Hepatocyte (in vitro differentiated cells): ENCODE results near the gene CACNA1C. TPM values are rescaled to one million over a fixed set of nuclear protein-coding genes. Genes with fewer than 3 reads are reported as not detected.

Experiments
- DNase-seq: peaks from one replicate; pipeline ENCODE4 v3.0.0-alpha.2; 2016; ENCODE audit warnings: low spot score
- H2AFZ ChIP-seq: fragments of 200-600 bp; sonication (generic); 2 replicates; pipeline ENCODE4 v1.6.0; 2016; ENCODE audit warnings: antibody characterized with exemption, mild to moderate bottlenecking
- H3K27ac ChIP-seq: fragments of 200-600 bp; sonication (generic); 2 replicates; pipeline ENCODE4 v1.5.1; 2016; ENCODE audit warnings: mild to moderate bottlenecking
- H3K27me3 ChIP-seq: fragments of 200-600 bp; sonication (generic); 2 replicates; pipeline ENCODE4 v1.6.1; 2016
- H3K36me3 ChIP-seq: fragments of 200-600 bp; sonication (generic); replicated peaks from 2 replicates; pipeline ENCODE4 v1.5.1; 2016; ENCODE audit warnings: low read depth; ENCODE audit not compliant: insufficient read depth
- H3K4me1 ChIP-seq: fragments of 200-600 bp; sonication (generic); 2 replicates; pipeline ENCODE4 v1.5.1; 2016; ENCODE audit warnings: mild to moderate bottlenecking, moderate library complexity; ENCODE audit not compliant: insufficient read depth
- H3K4me2 ChIP-seq: fragments of 200-600 bp; sonication (generic); 2 replicates; pipeline ENCODE4 v1.6.0; 2016
- H3K4me3 ChIP-seq: fragments of 200-600 bp; sonication (generic); 2 replicates; pipeline ENCODE4 v1.5.1; 2016; ENCODE audit warnings: mild to moderate bottlenecking
- H3K79me2 ChIP-seq: fragments of 200-600 bp; sonication (generic); 2 replicates; pipeline ENCODE4 v1.6.0; 2017; ENCODE audit warnings: mild to moderate bottlenecking
- H3K9me2 ChIP-seq: fragments of 200-600 bp; sonication (generic); replicated peaks from 2 replicates; pipeline ENCODE4 v1.6.0; 2017; ENCODE audit warnings: mild to moderate bottlenecking; ENCODE audit not compliant: insufficient read depth
- H3K9me3 ChIP-seq: fragments of 200-600 bp; sonication (generic); 2 replicates; pipeline ENCODE4 v1.5.1; 2016; ENCODE audit warnings: low read depth, mild to moderate bottlenecking
- H4K20me1 ChIP-seq: fragments of 200-600 bp; sonication (generic); 2 replicates; pipeline ENCODE4 v1.6.0; 2016; ENCODE audit warnings: mild to moderate bottlenecking; ENCODE audit not compliant: insufficient read depth, poor library complexity, severe bottlenecking
- CTCF ChIP-seq: fragments of 200-600 bp; sonication (generic); IDR thresholded peaks from 2 replicates; pipeline ENCODE4 v1.5.1; 2016; ENCODE audit warnings: antibody characterized with exemption, mild to moderate bottlenecking; ENCODE audit not compliant: poor library complexity
- EZH2 ChIP-seq: fragments of 200-600 bp; sonication (generic); IDR thresholded peaks from 2 replicates; pipeline ENCODE4 v1.6.1; 2016; ENCODE audit warnings: antibody characterized with exemption, mild to moderate bottlenecking, borderline replicate concordance
- EZH2phosphoT487 ChIP-seq: fragments of 200-600 bp; sonication (generic); IDR thresholded peaks from one replicate; pipeline ENCODE4 v1.6.1; 2018; ENCODE audit warnings: antibody characterized with exemption, mild to moderate bottlenecking, low read depth, moderate library complexity; ENCODE audit not compliant: unreplicated experiment, severe bottlenecking
- WGBS: methylation state at CpG from one replicate; pipeline ENCODE4 v1.1.6; 2016; ENCODE audit warnings: low lambda C conversion rate; ENCODE audit errors: missing lambda C conversion rate; 5-methylcytosine and 5-hydroxymethylcytosine counted together
- polyA plus RNA-seq: library from polyadenylated mRNA; unstranded; fragments of >200 nt; fragmentation: Nextera tagmentation; extraction: Ambion mirVana; gene quantifications from 2 replicates; pipeline ENCODE4 v1.2.1, GENCODE V29; 2016
- total RNA-seq: library from RNA; depleted of rRNA; stranded (reverse); fragments of >200 nt; gene quantifications from 2 replicates; pipeline ENCODE4 v1.2.3, GENCODE V29; 2014

Gene CACNA1C
- total and polyA plus RNA-seq, 2 experiments from 2014 or later, result 3.2 to 4.0 TPM

- H3K27me3 ChIP-seq, result no peaks in the 10 kb centered on the region
- H3K27ac ChIP-seq, result no peak overlapping the region
- no peak for DNase-seq
- H3K4me1 ChIP-seq, result no peaks in the 10 kb centered on the region
- no peaks in the 10 kb centered on the region for H3K36me3 ChIP-seq
- H3K79me2 ChIP-seq, result no peaks in the 10 kb centered on the region
- 92% methylated on average over 10 of the region's 10 CpGs for WGBS
- no peak overlapping the region for H3K4me3 ChIP-seq
- H3K9me3 ChIP-seq, result no peaks in the 10 kb centered on the region
- no peak overlapping the region for H3K4me2 ChIP-seq
- H4K20me1 ChIP-seq, result no peaks in the 10 kb centered on the region
- H3K9me2 ChIP-seq, result no peaks in the 10 kb centered on the region
- no peak for TF ChIP-seq EZH2
- TF ChIP-seq EZH2phosphoT487, result no peak
- no peak for TF ChIP-seq CTCF
- H2AFZ ChIP-seq, result no peak overlapping the region
Measured at GRCh38 chr12:2561367-2561766, 508.6 kb downstream of the CACNA1C start.

- Histone ChIP-seq H3K27ac (no peak overlapping the region), H4K20me1 (no peaks in the 10 kb centered on the region), H3K36me3 (no peaks in the 10 kb centered on the region), H3K9me2 (no peaks in the 10 kb centered on the region), H3K4me1 (no peaks in the 10 kb centered on the region), H3K4me3 (no peak overlapping the region), H2AFZ (no peak overlapping the region), H3K79me2 (no peaks in the 10 kb centered on the region), H3K9me3 (no peaks in the 10 kb centered on the region), H3K4me2 (no peak overlapping the region), H3K27me3 (no peaks in the 10 kb centered on the region)
- TF ChIP-seq EZH2phosphoT487 (no peak), EZH2 (no peak), CTCF (no peak)
- DNase-seq, result no peak
- WGBS, result 48% methylated on average over 3 of the region's 3 CpGs
Measured at GRCh38 chr12:2562400-2562799, 509.6 kb downstream of the CACNA1C start.

DNA sequence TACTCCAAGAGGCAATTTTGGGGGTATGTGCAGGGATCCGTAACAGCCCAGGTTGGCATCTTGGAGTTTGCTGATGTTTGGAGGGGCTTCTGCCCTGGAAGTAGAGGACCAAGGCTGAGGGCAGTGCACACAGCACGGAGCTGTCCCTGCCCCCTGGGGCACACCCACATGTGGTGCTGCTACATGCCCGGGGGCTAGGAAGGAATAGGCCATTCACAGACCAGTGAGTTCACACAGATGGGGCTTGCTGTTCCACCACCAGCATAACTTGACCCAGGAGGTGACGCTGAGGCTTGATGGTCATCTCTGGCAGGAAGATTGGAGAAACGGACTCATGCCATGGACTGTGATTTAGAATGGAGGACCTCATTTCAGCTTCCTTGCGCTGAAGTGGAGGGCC is 510.9 kb downstream of the CACNA1C start:
- no peaks in the 10 kb centered on the region for H3K9me3 ChIP-seq
- H3K27me3 ChIP-seq, result no peaks in the 10 kb centered on the region
- H3K4me1 ChIP-seq, result no peaks in the 10 kb centered on the region
- H3K27ac ChIP-seq, result no peak overlapping the region
- DNase-seq, result no peak
- H3K4me3 ChIP-seq, result no peak overlapping the region
- H4K20me1 ChIP-seq, result no peaks in the 10 kb centered on the region
- WGBS, result 91% methylated on average over 6 of the region's 6 CpGs
- no peak overlapping the region for H3K4me2 ChIP-seq
- no peaks in the 10 kb centered on the region for H3K9me2 ChIP-seq
- no peak overlapping the region for H2AFZ ChIP-seq
- no peaks in the 10 kb centered on the region for H3K36me3 ChIP-seq
- no peaks in the 10 kb centered on the region for H3K79me2 ChIP-seq
- TF ChIP-seq EZH2, result no peak
- no peak for TF ChIP-seq CTCF
- TF ChIP-seq EZH2phosphoT487, result no peak

DNA sequence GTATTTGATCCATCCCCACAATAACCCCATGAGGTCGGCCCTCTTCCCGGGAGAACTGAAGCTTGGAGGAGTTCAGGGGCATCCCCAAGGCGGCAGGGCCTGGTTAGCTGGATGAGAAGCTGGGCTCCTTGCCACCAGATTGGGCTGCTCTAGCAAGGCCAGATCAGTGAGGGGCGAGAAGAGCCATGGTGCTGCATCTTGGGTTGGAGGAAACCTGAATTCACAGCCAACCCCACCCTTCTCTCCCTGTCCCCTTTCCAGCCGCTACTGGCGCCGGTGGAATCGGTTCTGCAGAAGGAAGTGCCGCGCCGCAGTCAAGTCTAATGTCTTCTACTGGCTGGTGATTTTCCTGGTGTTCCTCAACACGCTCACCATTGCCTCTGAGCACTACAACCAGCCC is 513.4 kb downstream of the CACNA1C start:
- no peak overlapping the region for H2AFZ ChIP-seq
- H3K79me2 ChIP-seq, result no peaks in the 10 kb centered on the region
- DNase-seq, result no peak
- no peak overlapping the region for H3K4me3 ChIP-seq
- 97% methylated on average over 12 of the region's 12 CpGs for WGBS
- no peaks in the 10 kb centered on the region for H3K9me3 ChIP-seq
- TF ChIP-seq CTCF (no peak), EZH2phosphoT487 (no peak), EZH2 (no peak)
- H4K20me1 ChIP-seq, result no peaks in the 10 kb centered on the region
- peaks cover 4% of the 10 kb centered on the region for H3K27me3 ChIP-seq
- H3K9me2 ChIP-seq, result no peaks in the 10 kb centered on the region
- H3K27ac ChIP-seq, result no peak overlapping the region
- no peak overlapping the region for H3K4me2 ChIP-seq
- no peaks in the 10 kb centered on the region for H3K36me3 ChIP-seq
- H3K4me1 ChIP-seq, result no peaks in the 10 kb centered on the region
